Calu3 (cell line): ENCODE results near the gene DPP6. TPM values are rescaled to one million over a fixed set of nuclear protein-coding genes. Genes with fewer than 3 reads are reported as not detected.

Source experiments
- BruUV-seq: library from RNA; stranded (reverse); fragments of 400-500 nt; replicated peaks from 2 replicates; lab custom pipeline; 2021; lab: Mats Ljungman, UMichigan
- CTCF ChIA-PET: fragments of 300-600 bp; sonication (Branson Sonifier 250); formaldehyde crosslinking; loops from one replicate; lab custom pipeline; 2022; ENCODE audit warnings: antibody characterized with exemption; lab: Charles Lee
- DNase-seq: peaks from one replicate; pipeline ENCODE4 v3.0.0; 2022
- H3K27ac Mint-ChIP-seq: one replicate; pipeline ENCODE4 v1.8.0; 2022; ENCODE audit warnings: mixed read lengths; ENCODE audit not compliant: unreplicated experiment
- H3K27me3 Mint-ChIP-seq: one replicate; pipeline ENCODE4 v1.8.0; 2022; ENCODE audit warnings: mixed read lengths; ENCODE audit not compliant: unreplicated experiment
- H3K36me3 Mint-ChIP-seq: one replicate; pipeline ENCODE4 v1.8.0; 2022; ENCODE audit warnings: mild to moderate bottlenecking, moderate library complexity, mixed read lengths; ENCODE audit not compliant: insufficient read depth, unreplicated experiment
- H3K4me1 Mint-ChIP-seq: one replicate; pipeline ENCODE4 v1.8.0; 2022; ENCODE audit warnings: mild to moderate bottlenecking, low read depth, mixed read lengths; ENCODE audit not compliant: unreplicated experiment
- H3K4me3 Mint-ChIP-seq: one replicate; pipeline ENCODE4 v1.8.0; 2022; ENCODE audit warnings: mild to moderate bottlenecking, low read depth, moderate library complexity, mixed read lengths; ENCODE audit not compliant: unreplicated experiment
- H3K9me3 Mint-ChIP-seq: one replicate; pipeline ENCODE4 v1.8.0; 2022; ENCODE audit warnings: low read depth, mixed read lengths; ENCODE audit not compliant: unreplicated experiment
- intact Hi-C: fragments of 100-400 bp; cut with micrococcal nuclease; formaldehyde crosslinking; loops from one replicate; pipeline ENCODE4 v1.10.0; 2022; ENCODE audit not compliant: unreplicated experiment
- total RNA-seq: library from RNA; stranded (reverse); gene quantifications from 2 replicates; pipeline ENCODE4 v1.2.3, GENCODE V29; 2022
- TF ChIP-seq, protein P1 (sequence below): fragments of 200-600 bp; IDR thresholded peaks from one replicate; pipeline ENCODE4 v1.8.0; 2022; ENCODE audit warnings: antibody characterized with exemption; ENCODE audit not compliant: unreplicated experiment

DPP6 gene
- total RNA-seq, 1 experiment from 2014 or later = not detected

DNA sequence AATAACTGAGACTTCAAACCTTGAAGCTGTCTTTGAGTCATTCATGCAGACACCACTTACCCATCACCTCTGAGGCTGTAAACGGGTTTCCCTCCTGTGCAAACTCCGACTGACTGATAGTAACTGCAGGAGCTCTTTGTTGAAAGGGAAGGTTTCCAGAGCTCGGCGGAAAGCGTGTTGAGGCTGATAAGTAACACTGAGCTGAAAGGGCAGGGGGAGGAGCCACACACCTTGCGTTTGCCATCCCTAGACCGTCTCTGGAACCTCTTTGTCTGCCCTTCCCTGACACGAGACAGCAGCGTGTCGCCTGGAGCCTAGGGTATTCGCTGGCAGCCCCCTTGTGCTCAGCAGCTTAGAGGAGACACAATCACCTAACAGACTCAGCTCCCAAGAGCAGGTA is 816.7 kb downstream of the DPP6 start:
- H3K4me3 Mint-ChIP-seq = no peak overlapping the region
- TF ChIP-seq, protein P1, sequence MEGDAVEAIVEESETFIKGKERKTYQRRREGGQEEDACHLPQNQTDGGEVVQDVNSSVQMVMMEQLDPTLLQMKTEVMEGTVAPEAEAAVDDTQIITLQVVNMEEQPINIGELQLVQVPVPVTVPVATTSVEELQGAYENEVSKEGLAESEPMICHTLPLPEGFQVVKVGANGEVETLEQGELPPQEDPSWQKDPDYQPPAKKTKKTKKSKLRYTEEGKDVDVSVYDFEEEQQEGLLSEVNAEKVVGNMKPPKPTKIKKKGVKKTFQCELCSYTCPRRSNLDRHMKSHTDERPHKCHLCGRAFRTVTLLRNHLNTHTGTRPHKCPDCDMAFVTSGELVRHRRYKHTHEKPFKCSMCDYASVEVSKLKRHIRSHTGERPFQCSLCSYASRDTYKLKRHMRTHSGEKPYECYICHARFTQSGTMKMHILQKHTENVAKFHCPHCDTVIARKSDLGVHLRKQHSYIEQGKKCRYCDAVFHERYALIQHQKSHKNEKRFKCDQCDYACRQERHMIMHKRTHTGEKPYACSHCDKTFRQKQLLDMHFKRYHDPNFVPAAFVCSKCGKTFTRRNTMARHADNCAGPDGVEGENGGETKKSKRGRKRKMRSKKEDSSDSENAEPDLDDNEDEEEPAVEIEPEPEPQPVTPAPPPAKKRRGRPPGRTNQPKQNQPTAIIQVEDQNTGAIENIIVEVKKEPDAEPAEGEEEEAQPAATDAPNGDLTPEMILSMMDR = no peak
- peaks cover 37% of the 10 kb centered on the region for H3K27me3 Mint-ChIP-seq
- H3K4me1 Mint-ChIP-seq = no peaks in the 10 kb centered on the region
- no peak for DNase-seq
- H3K9me3 Mint-ChIP-seq = no peaks in the 10 kb centered on the region
- intact Hi-C loops = no loop called here
- no TSS peak for BruUV-seq
- no peak overlapping the region for H3K27ac Mint-ChIP-seq
- CTCF ChIA-PET = interaction anchor here (0.7 kb wide), 1 partner anchor 833 kb away, joined by 5 read pairs; no protein-coding TSS in a partner anchor
- H3K36me3 Mint-ChIP-seq = no peaks in the 10 kb centered on the region

DNA sequence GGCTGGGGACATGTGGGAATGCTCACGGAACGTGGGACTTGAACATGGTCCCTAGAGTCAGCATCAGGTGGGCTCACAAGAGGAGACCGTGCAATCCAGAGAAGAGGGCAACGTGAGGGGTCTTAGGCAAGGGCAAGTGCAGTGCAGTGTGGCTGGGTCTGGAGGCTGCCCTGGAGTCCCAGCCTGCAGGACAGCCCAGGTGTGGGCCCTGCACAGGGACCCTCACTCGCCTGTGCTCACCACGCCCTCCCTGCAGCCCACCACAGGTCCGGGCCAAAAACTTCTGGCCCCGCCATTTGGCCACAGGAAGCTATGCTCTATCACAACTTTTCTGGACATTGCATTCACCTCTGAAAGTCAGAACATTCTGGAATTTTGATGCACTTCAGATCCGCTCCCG is 817.2 kb downstream of the DPP6 start:
- no peak for DNase-seq
- CTCF ChIA-PET = interaction anchor here (0.7 kb wide), 1 partner anchor 833 kb away, joined by 5 read pairs; no protein-coding TSS in a partner anchor
- BruUV-seq = no TSS peak
- Mint-ChIP-seq H3K27ac (no peak overlapping the region), H3K36me3 (no peaks in the 10 kb centered on the region), H3K27me3 (peaks cover 42% of the 10 kb centered on the region), H3K4me1 (no peaks in the 10 kb centered on the region), H3K9me3 (peaks cover 3% of the 10 kb centered on the region), H3K4me3 (no peak overlapping the region)
- intact Hi-C loops = no loop called here
- TF ChIP-seq, protein P1 = no peak

DNA sequence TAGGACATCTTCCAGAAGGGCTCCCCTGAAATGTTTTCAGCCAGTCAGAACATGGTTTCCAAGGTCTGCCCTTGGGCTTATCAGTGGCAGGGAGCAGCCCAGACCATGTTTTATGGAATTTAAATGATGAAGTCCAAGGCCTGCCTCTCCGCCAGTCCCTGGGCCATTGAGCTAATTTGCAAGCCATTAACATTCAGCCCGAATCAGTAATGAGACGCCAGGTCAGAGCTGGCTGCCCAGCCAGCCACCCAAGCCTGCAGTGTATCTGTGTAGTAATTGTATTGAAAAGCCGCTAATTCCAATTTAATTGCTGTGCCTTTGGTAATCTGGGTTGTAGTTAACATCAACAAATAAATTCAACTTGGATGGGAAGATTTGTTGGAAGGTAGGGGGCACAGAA is 819.3 kb downstream of the DPP6 start:
- no TSS peak for BruUV-seq
- intact Hi-C loops = no loop called here
- Mint-ChIP-seq H3K27me3 (peaks cover 47% of the 10 kb centered on the region), H3K4me1 (no peaks in the 10 kb centered on the region), H3K4me3 (no peak overlapping the region), H3K9me3 (peaks cover 5% of the 10 kb centered on the region), H3K36me3 (no peaks in the 10 kb centered on the region), H3K27ac (no peak overlapping the region)
- CTCF ChIA-PET = interaction anchor here (0.7 kb wide), 1 partner anchor 565 kb away, joined by 3 read pairs; no protein-coding TSS in a partner anchor
- TF ChIP-seq, protein P1 = no peak
- DNase-seq = no peak

DNA sequence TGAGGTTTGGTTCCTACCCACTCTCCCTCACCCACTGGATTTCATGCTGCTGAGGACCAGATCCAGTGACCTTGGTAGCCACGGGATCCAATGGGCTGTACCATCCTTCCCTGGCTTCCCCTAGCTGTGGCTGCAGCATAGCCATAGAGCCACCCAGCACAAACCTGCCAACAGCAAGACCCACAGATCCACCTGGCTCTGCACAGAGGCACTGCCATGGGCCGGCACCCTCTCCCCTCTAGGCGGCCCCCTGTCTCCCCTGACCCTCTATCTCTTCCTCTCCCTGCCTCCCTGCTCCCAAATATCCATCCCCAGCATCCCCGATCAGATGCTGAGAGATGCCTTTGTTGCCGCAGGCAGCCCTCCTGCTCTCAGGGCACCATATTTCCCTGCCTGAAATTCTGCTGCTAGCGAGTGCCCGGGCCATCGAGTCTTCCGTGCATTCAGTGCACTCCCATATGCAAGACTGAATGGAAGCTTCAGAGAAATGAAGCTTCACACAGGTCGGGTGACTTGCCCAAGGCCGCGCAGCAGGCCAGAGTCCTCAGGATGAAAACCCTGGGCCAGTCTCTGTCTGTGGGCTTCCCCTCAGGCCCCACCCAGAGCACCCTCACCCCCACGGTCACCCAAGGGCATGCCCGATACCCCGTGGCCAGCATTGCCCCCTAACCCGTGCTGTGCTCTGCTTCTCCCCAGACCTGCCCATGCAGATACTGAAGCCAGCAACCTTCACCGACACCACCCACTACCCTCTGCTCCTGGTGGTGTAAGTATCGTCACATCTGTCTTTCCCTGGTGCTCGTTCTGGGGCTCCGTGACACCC is 819.9 kb downstream of the DPP6 start:
- Mint-ChIP-seq H3K9me3 (peaks cover 5% of the 10 kb centered on the region), H3K4me1 (no peaks in the 10 kb centered on the region), H3K4me3 (no peak overlapping the region), H3K36me3 (no peaks in the 10 kb centered on the region), H3K27ac (no peak overlapping the region), H3K27me3 (peaks cover 41% of the 10 kb centered on the region)
- CTCF ChIA-PET = no interaction called here
- no peak for DNase-seq
- BruUV-seq = no TSS peak
- TF ChIP-seq, protein P1 = no peak
- intact Hi-C loops = no loop called here
